ENCODE results near the gene PPM1H. TPM values are rescaled to one million over a fixed set of nuclear protein-coding genes. Genes with fewer than 3 reads are reported as not detected.
"Not testable (repeated sequence)": the region's sequence is repeated elsewhere in the genome, so short reads cannot be mapped to it uniquely, and the experiment has no call there.

PPM1H gene
- total RNA-seq, 1 donor from 2014 or later, result 0.79 TPM

- no peak for TF ChIP-seq CTCF (IDR thresholded peaks at IDR 0.05; ENCODE audit: insufficient read depth, low read length, severe bottlenecking)
- Histone ChIP-seq H3K4me3 (ENCODE audit: low read depth, low read length) (no peak overlapping the region), H3K27me3 (ENCODE audit: control insufficient read depth, insufficient read depth, low read length) (no peaks in the 10 kb centered on the region), H3K36me3 (ENCODE audit: control insufficient read depth, insufficient read depth, low read length) (no peaks in the 10 kb centered on the region)
- DNase-seq (ENCODE audit: low read depth), result no peak
- FAIRE-seq, result no peak
Measured at GRCh38 chr12:62668782-62669181, 266.2 kb downstream of the PPM1H start.

GRCh38 chr12:62664951-62665350 is 270.0 kb downstream of the PPM1H start:
- H3K27me3 ChIP-seq (ENCODE audit: control insufficient read depth, insufficient read depth, low read length); FAIRE-seq; H3K36me3 ChIP-seq (ENCODE audit: control insufficient read depth, insufficient read depth, low read length); H3K4me3 ChIP-seq (ENCODE audit: low read depth, low read length); DNase-seq (ENCODE audit: low read depth): not testable (repeated sequence)

GRCh38 chr12:62660756-62661155 is 274.2 kb downstream of the PPM1H start:
- H3K27me3 ChIP-seq (ENCODE audit: control insufficient read depth, insufficient read depth, low read length), result no peaks in the 10 kb centered on the region
- no peaks in the 10 kb centered on the region for H3K36me3 ChIP-seq (ENCODE audit: control insufficient read depth, insufficient read depth, low read length)
- FAIRE-seq (no peak), DNase-seq (ENCODE audit: low read depth) (peak; percentile 95)
- no peak for TF ChIP-seq CTCF (IDR thresholded peaks at IDR 0.05; ENCODE audit: insufficient read depth, low read length, severe bottlenecking)
- no peak overlapping the region for H3K4me3 ChIP-seq (ENCODE audit: low read depth, low read length)

GRCh38 chr12:62659453-62660295 is 275.3 kb downstream of the PPM1H start:
- no peak overlapping the region for H3K4me3 ChIP-seq (ENCODE audit: low read depth, low read length)

GRCh38 chr12:62658910-62659309 is 276.0 kb downstream of the PPM1H start:
- DNase-seq (ENCODE audit: low read depth) (no peak), FAIRE-seq (no peak)
- Histone ChIP-seq H3K27me3 (ENCODE audit: control insufficient read depth, insufficient read depth, low read length) (no peaks in the 10 kb centered on the region), H3K4me3 (ENCODE audit: low read depth, low read length) (no peak overlapping the region), H3K36me3 (ENCODE audit: control insufficient read depth, insufficient read depth, low read length) (no peaks in the 10 kb centered on the region)
- TF ChIP-seq CTCF (IDR thresholded peaks at IDR 0.05; ENCODE audit: insufficient read depth, low read length, severe bottlenecking), result no peak

More at GRCh38 chr12:62659453-62660295, 275.3 kb downstream of the PPM1H start:
- FAIRE-seq, result no peak
- H3K36me3 ChIP-seq (ENCODE audit: control insufficient read depth, insufficient read depth, low read length), result no peaks in the 10 kb centered on the region
- no peaks in the 10 kb centered on the region for H3K27me3 ChIP-seq (ENCODE audit: control insufficient read depth, insufficient read depth, low read length)
- no peak for DNase-seq (ENCODE audit: low read depth)
- no peak for TF ChIP-seq CTCF (IDR thresholded peaks at IDR 0.05; ENCODE audit: insufficient read depth, low read length, severe bottlenecking)

GRCh38 chr12:62657363-62657632 is 277.7 kb downstream of the PPM1H start:
- Histone ChIP-seq H3K36me3 (ENCODE audit: control insufficient read depth, insufficient read depth, low read length) (no peaks in the 10 kb centered on the region), H3K4me3 (ENCODE audit: low read depth, low read length) (no peak overlapping the region), H3K27me3 (ENCODE audit: control insufficient read depth, insufficient read depth, low read length) (no peaks in the 10 kb centered on the region)
- FAIRE-seq, result no peak
- no peak for TF ChIP-seq CTCF (IDR thresholded peaks at IDR 0.05; ENCODE audit: insufficient read depth, low read length, severe bottlenecking)
- no peak for DNase-seq (ENCODE audit: low read depth)
